Right hindlimb (tissue), 1 donor: ENCODE results near the gene CNPY2.
A peak's percentile ranks its signal among the peaks of the same experiment; 100 is the strongest.
"Not testable (repeated sequence)": the region's sequence is repeated elsewhere in the genome, so short reads cannot be mapped to it uniquely, and the experiment has no call there.

ENCODE experiments used
- DNase-seq: peaks from one replicate; pipeline ENCODE4 v3.0.0-alpha.2; 2018

Gene CNPY2

GRCh38 chr12:56315622-56316473 lies at the start of gene CNPY2:
CNPY2 (minus strand) TSS chr12:56315988; CDS start chr12:56315217, 771 bp downstream.
- DNase-seq, result peak; percentile 98

- no peak for DNase-seq
Measured at GRCh38 chr12:56362130-56363059, 46.6 kb upstream of the CNPY2 start, which contains the start of gene APOF. APOF (minus strand) TSS chr12:56362857; CDS start chr12:56362745, 112 bp downstream.

- DNase-seq, result no peak
Measured at GRCh38 chr12:56361487-56362129, 45.8 kb upstream of the CNPY2 start.

- peak; percentile 100 for DNase-seq
Measured at GRCh38 chr12:56359851-56360767, 44.3 kb upstream of the CNPY2 start, which contains the start of gene STAT2. STAT2 (minus strand) TSS chr12:56360107; CDS start chr12:56356571, 3,536 bp downstream.

- DNase-seq, result no peak
Measured at GRCh38 chr12:56358836-56359532, 43.2 kb upstream of the CNPY2 start.

GRCh38 chr12:56351325-56351724 lies 35.5 kb upstream of the CNPY2 start:
- no peak for DNase-seq

GRCh38 chr12:56350662-56351061 lies 34.9 kb upstream of the CNPY2 start:
- DNase-seq, result no peak

GRCh38 chr12:56348776-56349175 lies 33.0 kb upstream of the CNPY2 start:
- no peak for DNase-seq

GRCh38 chr12:56347255-56347654 lies 31.5 kb upstream of the CNPY2 start:
- not testable (repeated sequence) for DNase-seq

GRCh38 chr12:56346675-56347074 lies 30.9 kb upstream of the CNPY2 start:
- DNase-seq, result no peak

GRCh38 chr12:56342290-56342689 lies 26.5 kb upstream of the CNPY2 start:
- DNase-seq, result not testable (repeated sequence)

- no peak for DNase-seq
Measured at GRCh38 chr12:56341616-56342015, 25.8 kb upstream of the CNPY2 start.

- DNase-seq, result no peak
Measured at GRCh38 chr12:56339158-56339422, 23.3 kb upstream of the CNPY2 start.

- DNase-seq, result no peak
Measured at GRCh38 chr12:56338308-56339157, 22.7 kb upstream of the CNPY2 start, which contains the start of gene IL23A. IL23A (plus strand) TSS chr12:56338884; CDS start chr12:56339045, 161 bp downstream.

- no peak for DNase-seq
Measured at GRCh38 chr12:56337753-56338251, 22.0 kb upstream of the CNPY2 start.

GRCh38 chr12:56336361-56337167 lies 20.8 kb upstream of the CNPY2 start:
- DNase-seq, result no peak

- not testable (repeated sequence) for DNase-seq
Measured at GRCh38 chr12:56335527-56335926, 19.7 kb upstream of the CNPY2 start.

- no peak for DNase-seq
Measured at GRCh38 chr12:56334490-56334793, 18.7 kb upstream of the CNPY2 start.
